Activated naive CD8-positive, alpha-beta T cell (primary cell): ENCODE data around the gene FSTL5.

ENCODE experiments used
- H3K27ac Mint-ChIP-seq: one replicate; pipeline ENCODE4 v1.8.0; 2021; ENCODE audit warnings: mixed read lengths
- H3K27me3 Mint-ChIP-seq: one replicate; pipeline ENCODE4 v1.8.0; 2021; ENCODE audit warnings: mixed read lengths
- H3K36me3 Mint-ChIP-seq: one replicate; pipeline ENCODE4 v1.8.0; 2021; ENCODE audit warnings: mixed read lengths
- H3K4me1 Mint-ChIP-seq: one replicate; pipeline ENCODE4 v1.8.0; 2021; ENCODE audit warnings: low read depth, mixed read lengths
- H3K4me3 Mint-ChIP-seq: one replicate; pipeline ENCODE4 v1.8.0; 2021; ENCODE audit warnings: mild to moderate bottlenecking, mixed read lengths
- H3K9me3 Mint-ChIP-seq: one replicate; pipeline ENCODE4 v1.8.0; 2021; ENCODE audit warnings: low read depth, mixed read lengths

The FSTL5 gene

GRCh38 chr4:161881370-161881769 lies 282.4 kb downstream of the FSTL5 start:
- no peak overlapping the region for H3K4me3 Mint-ChIP-seq
- H3K36me3 Mint-ChIP-seq, result no peaks in the 10 kb centered on the region
- H3K9me3 Mint-ChIP-seq, result peaks cover 11% of the 10 kb centered on the region
- no peaks in the 10 kb centered on the region for H3K4me1 Mint-ChIP-seq
- no peak overlapping the region for H3K27ac Mint-ChIP-seq
- H3K27me3 Mint-ChIP-seq, result no peaks in the 10 kb centered on the region

GRCh38 chr4:161869511-161869910 lies 294.3 kb downstream of the FSTL5 start:
- Mint-ChIP-seq H3K27ac (no peak overlapping the region), H3K27me3 (no peaks in the 10 kb centered on the region), H3K4me1 (no peaks in the 10 kb centered on the region), H3K9me3 (peaks cover 13% of the 10 kb centered on the region), H3K4me3 (no peak overlapping the region), H3K36me3 (no peaks in the 10 kb centered on the region)

- Mint-ChIP-seq H3K9me3 (peaks cover 8% of the 10 kb centered on the region), H3K27me3 (no peaks in the 10 kb centered on the region), H3K4me3 (no peak overlapping the region), H3K4me1 (no peaks in the 10 kb centered on the region), H3K27ac (no peak overlapping the region), H3K36me3 (no peaks in the 10 kb centered on the region)
Observed at GRCh38 chr4:161856711-161857326, 307.0 kb downstream of the FSTL5 start.

GRCh38 chr4:161850631-161851030 lies 313.2 kb downstream of the FSTL5 start:
- H3K4me1 Mint-ChIP-seq, result no peaks in the 10 kb centered on the region
- no peak overlapping the region for H3K4me3 Mint-ChIP-seq
- no peak overlapping the region for H3K27ac Mint-ChIP-seq
- no peaks in the 10 kb centered on the region for H3K27me3 Mint-ChIP-seq
- H3K9me3 Mint-ChIP-seq, result peaks cover 12% of the 10 kb centered on the region
- H3K36me3 Mint-ChIP-seq, result no peaks in the 10 kb centered on the region

- peaks cover 4% of the 10 kb centered on the region for H3K9me3 Mint-ChIP-seq
- no peaks in the 10 kb centered on the region for H3K27me3 Mint-ChIP-seq
- no peaks in the 10 kb centered on the region for H3K36me3 Mint-ChIP-seq
- no peaks in the 10 kb centered on the region for H3K4me1 Mint-ChIP-seq
- no peak overlapping the region for H3K4me3 Mint-ChIP-seq
- no peak overlapping the region for H3K27ac Mint-ChIP-seq
Observed at GRCh38 chr4:161841759-161842158, 322.0 kb downstream of the FSTL5 start.

- Mint-ChIP-seq H3K9me3 (no peaks in the 10 kb centered on the region), H3K27ac (no peak overlapping the region), H3K4me1 (no peaks in the 10 kb centered on the region), H3K4me3 (no peak overlapping the region), H3K36me3 (no peaks in the 10 kb centered on the region), H3K27me3 (no peaks in the 10 kb centered on the region)
Observed at GRCh38 chr4:161829591-161829990, 334.2 kb downstream of the FSTL5 start.

- Mint-ChIP-seq H3K4me1 (no peaks in the 10 kb centered on the region), H3K9me3 (no peaks in the 10 kb centered on the region), H3K4me3 (no peak overlapping the region), H3K27ac (no peak overlapping the region), H3K36me3 (no peaks in the 10 kb centered on the region), H3K27me3 (no peaks in the 10 kb centered on the region)
Observed at GRCh38 chr4:161828061-161828460, 335.7 kb downstream of the FSTL5 start.

GRCh38 chr4:161827013-161827412 lies 336.8 kb downstream of the FSTL5 start:
- Mint-ChIP-seq H3K27ac (no peak overlapping the region), H3K27me3 (no peaks in the 10 kb centered on the region), H3K4me1 (no peaks in the 10 kb centered on the region), H3K36me3 (no peaks in the 10 kb centered on the region), H3K9me3 (no peaks in the 10 kb centered on the region), H3K4me3 (no peak overlapping the region)

GRCh38 chr4:161823450-161823849 lies 340.4 kb downstream of the FSTL5 start:
- no peak overlapping the region for H3K27ac Mint-ChIP-seq
- H3K4me3 Mint-ChIP-seq, result no peak overlapping the region
- H3K4me1 Mint-ChIP-seq, result no peaks in the 10 kb centered on the region
- no peaks in the 10 kb centered on the region for H3K9me3 Mint-ChIP-seq
- H3K27me3 Mint-ChIP-seq, result no peaks in the 10 kb centered on the region
- H3K36me3 Mint-ChIP-seq, result no peaks in the 10 kb centered on the region

GRCh38 chr4:161822174-161822573 lies 341.6 kb downstream of the FSTL5 start:
- no peaks in the 10 kb centered on the region for H3K27me3 Mint-ChIP-seq
- no peaks in the 10 kb centered on the region for H3K9me3 Mint-ChIP-seq
- H3K4me1 Mint-ChIP-seq, result no peaks in the 10 kb centered on the region
- no peak overlapping the region for H3K4me3 Mint-ChIP-seq
- H3K27ac Mint-ChIP-seq, result no peak overlapping the region
- H3K36me3 Mint-ChIP-seq, result no peaks in the 10 kb centered on the region

GRCh38 chr4:161817914-161818313 lies 345.9 kb downstream of the FSTL5 start:
- Mint-ChIP-seq H3K27me3 (no peaks in the 10 kb centered on the region), H3K36me3 (no peaks in the 10 kb centered on the region), H3K9me3 (peaks cover 4% of the 10 kb centered on the region), H3K27ac (no peak overlapping the region), H3K4me1 (no peaks in the 10 kb centered on the region), H3K4me3 (no peak overlapping the region)

GRCh38 chr4:161816958-161817357 lies 346.8 kb downstream of the FSTL5 start:
- H3K4me1 Mint-ChIP-seq, result no peaks in the 10 kb centered on the region
- no peak overlapping the region for H3K4me3 Mint-ChIP-seq
- peaks cover 4% of the 10 kb centered on the region for H3K9me3 Mint-ChIP-seq
- no peaks in the 10 kb centered on the region for H3K36me3 Mint-ChIP-seq
- H3K27me3 Mint-ChIP-seq, result no peaks in the 10 kb centered on the region
- H3K27ac Mint-ChIP-seq, result no peak overlapping the region

GRCh38 chr4:161815841-161816240 lies 348.0 kb downstream of the FSTL5 start:
- Mint-ChIP-seq H3K4me1 (no peaks in the 10 kb centered on the region), H3K4me3 (no peak overlapping the region), H3K27ac (no peak overlapping the region), H3K27me3 (no peaks in the 10 kb centered on the region), H3K9me3 (peaks cover 4% of the 10 kb centered on the region), H3K36me3 (no peaks in the 10 kb centered on the region)

GRCh38 chr4:161813889-161814288 lies 349.9 kb downstream of the FSTL5 start:
- H3K27me3 Mint-ChIP-seq, result no peaks in the 10 kb centered on the region
- no peak overlapping the region for H3K27ac Mint-ChIP-seq
- peaks cover 4% of the 10 kb centered on the region for H3K9me3 Mint-ChIP-seq
- H3K4me1 Mint-ChIP-seq, result no peaks in the 10 kb centered on the region
- no peak overlapping the region for H3K4me3 Mint-ChIP-seq
- no peaks in the 10 kb centered on the region for H3K36me3 Mint-ChIP-seq

- Mint-ChIP-seq H3K27ac (no peak overlapping the region), H3K4me1 (no peaks in the 10 kb centered on the region), H3K4me3 (no peak overlapping the region), H3K27me3 (no peaks in the 10 kb centered on the region), H3K9me3 (peaks cover 4% of the 10 kb centered on the region), H3K36me3 (no peaks in the 10 kb centered on the region)
Observed at GRCh38 chr4:161813389-161813788, 350.4 kb downstream of the FSTL5 start.

- Mint-ChIP-seq H3K4me3 (no peak overlapping the region), H3K4me1 (no peaks in the 10 kb centered on the region), H3K9me3 (peaks cover 17% of the 10 kb centered on the region)
Observed at GRCh38 chr4:161803171-161803570, 360.6 kb downstream of the FSTL5 start.

More at GRCh38 chr4:161803171-161803570, 360.6 kb downstream of the FSTL5 start:
- H3K27me3 Mint-ChIP-seq, result no peaks in the 10 kb centered on the region
- H3K27ac Mint-ChIP-seq, result no peak overlapping the region
- no peaks in the 10 kb centered on the region for H3K36me3 Mint-ChIP-seq
